HepG2 (cell line): ENCODE data around the gene OSBPL1A. TPM values are rescaled to one million over a fixed set of nuclear protein-coding genes. Genes with fewer than 3 reads are reported as not detected.

Experiments used
- ATAC-seq: fragments of 200-7000 bp; cut with Tn5 transposase; 3 replicates; pipeline ENCODE4 v1.9.1; 2020; ENCODE audit warnings: mild to moderate bottlenecking, moderate library complexity
- BruUV-seq: library from RNA; stranded (reverse); fragments of 400-500 nt; replicated peaks from 2 replicates; lab custom pipeline; 2021; lab: Mats Ljungman, UMichigan
- CTCF ChIA-PET: fragments of 300-600 bp; formaldehyde crosslinking; extraction: SDS; loops from one replicate; lab custom pipeline; 2021; ENCODE audit warnings: low total read pairs, inconsistent platforms, low intra/inter-chr PET ratio; lab: Yijun Ruan, JAX
- POLR2A ChIA-PET: fragments of 350-600 bp; sonication (Branson Sonifier 250); formaldehyde crosslinking; loops from one replicate; lab custom pipeline; 2020; ENCODE audit warnings: antibody characterized with exemption, inconsistent platforms; lab: Yijun Ruan, JAX
- DNase-seq: peaks from one replicate; pipeline ENCODE4 v3.0.0-alpha.2; 2015; ENCODE audit warnings: low spot score
- FAIRE-seq: peaks from 3 replicates; lab custom pipeline; 2011; peaks lifted over from hg19 to GRCh38; lab: Jason Lieb, UNC
- H2AFZ ChIP-seq: one replicate; pipeline ENCODE4 v1.6.1; 2011; ENCODE audit warnings: low read length, inconsistent platforms
- H3K27ac ChIP-seq: fragments of 300-600 bp; 3 replicates; pipeline ENCODE4 v1.8.0; 2011; ENCODE audit warnings: mixed run types, mild to moderate bottlenecking, mixed read lengths, low read length, inconsistent platforms; ENCODE audit not compliant: insufficient read depth; ENCODE audit errors: extremely low read length
- H3K27me3 ChIP-seq, 2 experiments: fragments of 200-600 bp in 1 of 2; 2 replicates in 1 of 2; 3 replicates in 1 of 2; pipeline versions ENCODE4 v1.6.0 to v1.8.0; 2011; ENCODE audit warnings: low read length in 2 of 2, mild to moderate bottlenecking in 2 of 2, moderate library complexity in 2 of 2, inconsistent platforms in 1 of 2; ENCODE audit not compliant: insufficient read depth in 2 of 2, control insufficient read depth in 1 of 2
- H3K36me3 ChIP-seq, 2 experiments: fragments of 200-600 bp in 1 of 2; replicated peaks in 1 of 2; 2 replicates in 1 of 2; 3 replicates in 1 of 2; pipeline versions ENCODE4 v1.5.1 to v1.8.0; 2011; ENCODE audit warnings: low read length in 2 of 2, inconsistent platforms in 1 of 2; ENCODE audit not compliant: insufficient read depth in 2 of 2, control insufficient read depth in 1 of 2
- H3K4me1 ChIP-seq: 2 replicates; pipeline ENCODE4 v1.5.1; 2012; ENCODE audit warnings: low read length, inconsistent platforms; ENCODE audit not compliant: insufficient read depth
- H3K4me2 ChIP-seq: 2 replicates; pipeline ENCODE4 v1.6.0; 2011; ENCODE audit warnings: low read depth, low read length, inconsistent platforms
- H3K4me3 ChIP-seq, 3 experiments: fragments of 200-600 bp in 1 of 3; sonication (generic), shearing (Covaris generic) in 1 of 3; replicated peaks in 1 of 3; 2 replicates each; pipeline ENCODE4 v1.5.1; 2011 to 2016; ENCODE audit warnings: low read length in 3 of 3, inconsistent platforms in 2 of 3, low read depth in 2 of 3, mild to moderate bottlenecking in 2 of 3, control low read depth in 1 of 3, mixed read lengths in 1 of 3; ENCODE audit not compliant: insufficient read depth in 1 of 3
- H3K79me2 ChIP-seq: one replicate; pipeline ENCODE4 v1.6.1; 2011; ENCODE audit warnings: low read length, inconsistent platforms; ENCODE audit not compliant: insufficient read depth
- H3K9ac ChIP-seq: 2 replicates; pipeline ENCODE4 v1.6.0; 2011; ENCODE audit warnings: mild to moderate bottlenecking, low read depth, low read length, inconsistent platforms; ENCODE audit not compliant: insufficient read depth
- H3K9me3 ChIP-seq: 2 replicates; pipeline ENCODE4 v1.5.1; 2012; ENCODE audit warnings: mild to moderate bottlenecking, low read length
- H4K20me1 ChIP-seq: 2 replicates; pipeline ENCODE4 v1.6.0; 2011; ENCODE audit warnings: inconsistent platforms, mild to moderate bottlenecking, low read length, moderate library complexity; ENCODE audit not compliant: insufficient read depth
- AKAP8 ChIP-seq: sonication (generic); formaldehyde crosslinking; IDR thresholded peaks from 2 replicates; pipeline ENCODE4 v1.5.1; 2020; ENCODE audit warnings: mild to moderate bottlenecking, missing genetic modification reagents
- CERS6 ChIP-seq: sonication (generic); formaldehyde crosslinking; IDR thresholded peaks from 2 replicates; pipeline ENCODE4 v1.5.0; 2020; ENCODE audit warnings: missing genetic modification reagents
- MIER3 ChIP-seq: IDR thresholded peaks from 2 replicates; pipeline ENCODE4 v1.6.1; 2016; ENCODE audit warnings: missing compliant biosample characterization, borderline replicate concordance
- MYC ChIP-seq: sonication (generic); formaldehyde crosslinking; IDR thresholded peaks from 2 replicates; pipeline ENCODE4 v1.9.0; 2021; ENCODE audit warnings: missing genetic modification reagents, borderline replicate concordance
- RNF219 ChIP-seq: sonication (generic); formaldehyde crosslinking; IDR thresholded peaks from 2 replicates; pipeline ENCODE4 v1.5.0; 2020; ENCODE audit warnings: mild to moderate bottlenecking, missing genetic modification reagents
- SETDB1 ChIP-seq: sonication (generic); formaldehyde crosslinking; IDR thresholded peaks from 2 replicates; pipeline ENCODE4 v1.5.1; 2020; ENCODE audit warnings: missing genetic modification reagents, mild to moderate bottlenecking, borderline replicate concordance
- SNAPC5 ChIP-seq: sonication (generic); formaldehyde crosslinking; IDR thresholded peaks from 2 replicates; pipeline ENCODE4 v1.8.1; 2023; ENCODE audit warnings: mild to moderate bottlenecking, missing genetic modification reagents, borderline replicate concordance
- SP5 ChIP-seq: IDR thresholded peaks from 2 replicates; pipeline ENCODE4 v1.6.1; 2016; ENCODE audit warnings: low read depth, borderline replicate concordance
- ZGPAT ChIP-seq: IDR thresholded peaks from 2 replicates; pipeline ENCODE4 v1.6.1; 2016; ENCODE audit warnings: mild to moderate bottlenecking
- ZNF558 ChIP-seq: sonication (generic); formaldehyde crosslinking; IDR thresholded peaks from 2 replicates; pipeline ENCODE4 v1.9.0; 2022; ENCODE audit warnings: mild to moderate bottlenecking, missing genetic modification reagents, borderline replicate concordance
- ZNF775 ChIP-seq: sonication (generic); formaldehyde crosslinking; IDR thresholded peaks from 2 replicates; pipeline ENCODE4 v1.4.0; 2020; ENCODE audit warnings: missing genetic modification reagents, mild to moderate bottlenecking, moderate library complexity, borderline replicate concordance
- ZSCAN22 ChIP-seq: sonication (generic); formaldehyde crosslinking; IDR thresholded peaks from 2 replicates; pipeline ENCODE4 v1.4.0; 2020; ENCODE audit warnings: mild to moderate bottlenecking, missing genetic modification reagents
- WGBS: methylation state at CpG from one replicate; pipeline ENCODE4 v1.1.6; 2017; ENCODE audit warnings: low lambda C conversion rate; 5-methylcytosine and 5-hydroxymethylcytosine counted together
- in situ Hi-C: cut with HindIII; loops from 2 replicates; pipeline ENCODE4 v1.10.0; 2017; ENCODE audit warnings: low pct_unique_long_range_greater_than_20kb; ENCODE audit not compliant: extremely low pct_ligation_motif_present
- intact Hi-C: fragments of 100-400 bp; cut with micrococcal nuclease; formaldehyde crosslinking; loops from one replicate; pipeline ENCODE4 v1.10.0; 2022; ENCODE audit not compliant: unreplicated experiment
- polyA plus RNA-seq, 8 experiments: library from polyadenylated mRNA; depleted of rRNA in 3 of 8; stranded (reverse) in 7 of 8; unstranded in 1 of 8; fragments of >200 nt; fragmentation: Illumina TruSeq in 4 of 8; extraction: Trizol in 4 of 8; gene quantifications; 2 replicates each; pipeline versions ENCODE4 v1.2.1 to v1.2.3, GENCODE V29; 2011 to 2016; ENCODE audit warnings: low read depth in 4 of 8, missing spikeins in 1 of 8, mixed read lengths in 1 of 8; ENCODE audit not compliant: insufficient read depth in 1 of 8
- total RNA-seq, 5 experiments: library from RNA; depleted of rRNA; stranded (reverse); fragments of >200 nt; fragmentation: Illumina TruSeq; extraction: Trizol; gene quantifications; 2 replicates each; pipeline ENCODE4 v1.2.3, GENCODE V29; 2016; ENCODE audit warnings: low read depth in 1 of 5
- TF ChIP-seq, protein P1 (sequence below): sonication (generic); formaldehyde crosslinking; IDR thresholded peaks from 2 replicates; pipeline ENCODE4 v1.4.0; 2020; ENCODE audit warnings: mild to moderate bottlenecking, missing genetic modification reagents
- TF ChIP-seq, protein P2 (sequence below): sonication (generic); formaldehyde crosslinking; IDR thresholded peaks from 2 replicates; pipeline ENCODE4 v1.4.0; 2020; ENCODE audit warnings: missing genetic modification reagents, borderline replicate concordance

OSBPL1A gene
- total and polyA plus RNA-seq, 2 of the 13 experiments (the other 11 are each of a cell fraction or from before 2014, with no cell fraction given) = 0.02 TPM; not detected in 1

- TF ChIP-seq ZGPAT (no peak), AKAP8 (CRISPR knock-in tag) (no peak), SP5 (CRISPR knock-in tag) (no peak), SETDB1 (no peak), SNAPC5 (CRISPR knock-in tag) (no peak), RNF219 (CRISPR knock-in tag) (no peak)
These were observed 239.8 kb downstream of the OSBPL1A start (continued) for GRCh38 chr18:24157855-24158254.

DNA sequence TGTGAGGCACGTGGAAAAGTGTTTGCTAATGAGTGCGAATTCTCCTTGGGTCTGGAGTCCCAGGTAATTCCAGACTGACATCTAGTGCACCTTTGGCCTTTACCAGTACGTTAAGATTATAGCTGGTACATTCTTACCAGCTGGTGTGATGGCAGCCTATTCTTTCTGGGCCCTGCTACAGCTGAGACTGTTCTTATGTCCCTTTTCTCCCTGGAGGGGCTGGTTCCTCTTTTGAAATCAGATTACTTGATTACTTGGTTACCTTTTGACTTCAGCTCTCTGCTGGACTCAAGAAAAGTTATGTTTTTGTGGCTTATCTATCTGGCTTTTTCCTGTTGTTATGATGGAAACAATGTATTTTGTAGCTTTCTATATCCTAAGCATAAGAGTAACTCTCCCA, 244.2 kb downstream of the OSBPL1A start:
- Histone ChIP-seq H3K9ac (no peak overlapping the region), H3K4me2 (no peak overlapping the region), H3K9me3 (no peaks in the 10 kb centered on the region), H3K79me2 (no peaks in the 10 kb centered on the region), H3K27ac (no peak overlapping the region), H2AFZ (no peak overlapping the region), H3K4me1 (no peaks in the 10 kb centered on the region), H3K27me3 (peaks cover 1 to 5% of the 10 kb centered on the region in 2 experiments; a peak in 1 of 5 replicates), H4K20me1 (no peaks in the 10 kb centered on the region), H3K4me3 (no peak overlapping the region), H3K36me3 (no peaks in the 10 kb centered on the region)
- ChIA-PET CTCF (no interaction called here), POLR2A (no interaction called here)
- BruUV-seq = no TSS peak
- intact Hi-C loops (no loop called here), in situ Hi-C loops (no loop called here)
- 11% methylated on average over 3 of the region's 3 CpGs for WGBS
- DNase-seq (no peak), FAIRE-seq (no peak), ATAC-seq (no peak)
- TF ChIP-seq MYC (no peak), ZNF558 (CRISPR knock-in tag) (no peak), CERS6 (CRISPR knock-in tag) (no peak), ZNF775 (no peak), MIER3 (CRISPR knock-in tag) (no peak), ZSCAN22 (CRISPR knock-in tag) (no peak)
- TF ChIP-seq, protein P1, sequence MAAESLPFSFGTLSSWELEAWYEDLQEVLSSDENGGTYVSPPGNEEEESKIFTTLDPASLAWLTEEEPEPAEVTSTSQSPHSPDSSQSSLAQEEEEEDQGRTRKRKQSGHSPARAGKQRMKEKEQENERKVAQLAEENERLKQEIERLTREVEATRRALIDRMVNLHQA (CRISPR knock-in tag) = no peak
- TF ChIP-seq, protein P2, sequence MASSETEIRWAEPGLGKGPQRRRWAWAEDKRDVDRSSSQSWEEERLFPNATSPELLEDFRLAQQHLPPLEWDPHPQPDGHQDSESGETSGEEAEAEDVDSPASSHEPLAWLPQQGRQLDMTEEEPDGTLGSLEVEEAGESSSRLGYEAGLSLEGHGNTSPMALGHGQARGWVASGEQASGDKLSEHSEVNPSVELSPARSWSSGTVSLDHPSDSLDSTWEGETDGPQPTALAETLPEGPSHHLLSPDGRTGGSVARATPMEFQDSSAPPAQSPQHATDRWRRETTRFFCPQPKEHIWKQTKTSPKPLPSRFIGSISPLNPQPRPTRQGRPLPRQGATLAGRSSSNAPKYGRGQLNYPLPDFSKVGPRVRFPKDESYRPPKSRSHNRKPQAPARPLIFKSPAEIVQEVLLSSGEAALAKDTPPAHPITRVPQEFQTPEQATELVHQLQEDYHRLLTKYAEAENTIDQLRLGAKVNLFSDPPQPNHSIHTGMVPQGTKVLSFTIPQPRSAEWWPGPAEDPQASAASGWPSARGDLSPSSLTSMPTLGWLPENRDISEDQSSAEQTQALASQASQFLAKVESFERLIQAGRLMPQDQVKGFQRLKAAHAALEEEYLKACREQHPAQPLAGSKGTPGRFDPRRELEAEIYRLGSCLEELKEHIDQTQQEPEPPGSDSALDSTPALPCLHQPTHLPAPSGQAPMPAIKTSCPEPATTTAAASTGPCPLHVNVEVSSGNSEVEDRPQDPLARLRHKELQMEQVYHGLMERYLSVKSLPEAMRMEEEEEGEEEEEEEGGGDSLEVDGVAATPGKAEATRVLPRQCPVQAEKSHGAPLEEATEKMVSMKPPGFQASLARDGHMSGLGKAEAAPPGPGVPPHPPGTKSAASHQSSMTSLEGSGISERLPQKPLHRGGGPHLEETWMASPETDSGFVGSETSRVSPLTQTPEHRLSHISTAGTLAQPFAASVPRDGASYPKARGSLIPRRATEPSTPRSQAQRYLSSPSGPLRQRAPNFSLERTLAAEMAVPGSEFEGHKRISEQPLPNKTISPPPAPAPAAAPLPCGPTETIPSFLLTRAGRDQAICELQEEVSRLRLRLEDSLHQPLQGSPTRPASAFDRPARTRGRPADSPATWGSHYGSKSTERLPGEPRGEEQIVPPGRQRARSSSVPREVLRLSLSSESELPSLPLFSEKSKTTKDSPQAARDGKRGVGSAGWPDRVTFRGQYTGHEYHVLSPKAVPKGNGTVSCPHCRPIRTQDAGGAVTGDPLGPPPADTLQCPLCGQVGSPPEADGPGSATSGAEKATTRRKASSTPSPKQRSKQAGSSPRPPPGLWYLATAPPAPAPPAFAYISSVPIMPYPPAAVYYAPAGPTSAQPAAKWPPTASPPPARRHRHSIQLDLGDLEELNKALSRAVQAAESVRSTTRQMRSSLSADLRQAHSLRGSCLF (CRISPR knock-in tag) = no peak
